GM11168 (cell line): ENCODE results near the gene GFRA1.

Experiments used
- in situ Hi-C: fragments of 300-500 bp; cut with MboI; formaldehyde crosslinking; loops from one replicate; pipeline ENCODE4 v1.12.0; 2022; ENCODE audit warnings: low sequenced_read_pairs; ENCODE audit not compliant: unreplicated experiment

The GFRA1 gene

DNA sequence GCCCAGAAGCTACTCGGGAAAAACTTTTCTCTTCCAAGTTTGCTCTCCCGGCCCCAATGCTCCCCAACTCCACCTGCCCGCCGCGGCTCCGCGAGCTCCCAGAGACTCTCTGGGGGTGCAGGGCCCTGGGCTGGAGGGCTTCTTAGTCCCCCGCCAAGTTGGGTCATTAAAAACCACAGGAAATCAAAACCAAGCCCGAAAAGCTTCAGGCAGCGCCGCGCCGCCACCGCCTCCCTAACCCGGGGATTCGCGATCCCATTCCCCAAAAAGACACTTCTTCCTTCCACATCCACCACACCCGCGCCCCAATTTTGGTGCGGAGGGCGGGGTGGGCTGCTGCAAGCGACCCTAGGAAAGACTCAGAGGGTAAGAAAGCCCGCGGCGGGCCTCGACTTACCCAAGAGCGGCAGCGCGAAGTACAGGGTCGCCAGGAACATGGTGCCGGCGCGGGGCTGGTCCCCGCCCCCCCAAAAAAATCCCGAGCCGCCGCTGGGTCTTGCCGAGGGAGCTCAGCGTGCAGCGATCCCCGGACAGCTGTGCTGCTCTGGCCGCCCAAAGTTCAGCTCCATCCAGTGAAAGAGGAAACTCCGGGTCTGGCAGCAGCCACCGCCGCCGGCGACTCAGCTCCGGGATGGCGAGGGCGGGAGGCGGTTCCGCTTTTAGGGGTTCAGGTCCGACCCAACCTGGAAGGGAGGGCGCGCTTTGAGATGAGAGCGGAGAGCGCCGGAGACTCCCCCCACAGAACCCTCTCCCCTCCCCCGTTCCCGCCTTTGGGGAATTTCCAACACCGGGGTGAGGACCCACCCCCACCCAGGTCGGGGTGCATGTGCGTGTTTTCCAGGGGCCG, 1.2 kb downstream of the GFRA1 start:
- in situ Hi-C loops: no loop called here

DNA sequence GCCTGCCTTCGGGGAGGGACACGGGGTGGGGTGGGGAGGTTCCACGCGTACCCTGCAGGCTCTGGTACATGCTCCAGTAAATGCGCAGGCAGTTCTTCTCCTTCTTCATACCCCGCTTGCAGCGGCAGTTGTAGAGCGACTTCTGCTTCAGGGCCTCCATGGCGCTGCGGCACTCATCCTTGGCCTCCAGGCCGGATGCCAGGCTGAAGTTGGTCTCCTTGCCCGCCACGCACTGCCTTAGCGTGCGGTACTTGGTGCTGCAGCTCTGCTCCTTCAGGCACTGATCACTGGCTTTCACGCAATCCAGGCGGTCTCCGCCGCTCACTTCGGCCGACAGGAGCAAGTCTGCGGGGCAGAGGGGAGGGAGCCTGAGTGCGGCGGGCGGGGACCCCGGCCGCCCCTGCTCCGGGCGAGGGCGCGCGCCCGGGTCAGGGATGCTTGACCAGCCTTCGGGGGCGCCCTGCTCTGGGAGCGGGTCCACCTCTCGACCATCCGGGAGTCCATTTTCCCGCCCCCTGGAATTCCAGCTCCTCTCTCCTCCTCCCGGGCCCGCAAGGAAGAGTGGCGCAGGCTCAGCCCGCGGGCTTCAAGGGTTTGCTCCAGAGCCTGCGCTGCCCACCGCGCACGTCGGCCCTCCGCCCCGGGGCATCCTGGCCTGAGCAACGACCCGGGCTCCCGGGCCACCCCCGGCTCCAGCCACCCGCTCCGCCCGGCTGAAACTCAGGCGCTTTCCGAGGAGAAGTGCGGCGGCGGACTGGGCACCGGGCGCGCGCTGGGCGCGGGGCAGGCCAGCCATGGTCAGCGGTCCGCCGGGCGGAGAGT, 2.0 kb downstream of the GFRA1 start:
- in situ Hi-C loops: no loop called here

DNA sequence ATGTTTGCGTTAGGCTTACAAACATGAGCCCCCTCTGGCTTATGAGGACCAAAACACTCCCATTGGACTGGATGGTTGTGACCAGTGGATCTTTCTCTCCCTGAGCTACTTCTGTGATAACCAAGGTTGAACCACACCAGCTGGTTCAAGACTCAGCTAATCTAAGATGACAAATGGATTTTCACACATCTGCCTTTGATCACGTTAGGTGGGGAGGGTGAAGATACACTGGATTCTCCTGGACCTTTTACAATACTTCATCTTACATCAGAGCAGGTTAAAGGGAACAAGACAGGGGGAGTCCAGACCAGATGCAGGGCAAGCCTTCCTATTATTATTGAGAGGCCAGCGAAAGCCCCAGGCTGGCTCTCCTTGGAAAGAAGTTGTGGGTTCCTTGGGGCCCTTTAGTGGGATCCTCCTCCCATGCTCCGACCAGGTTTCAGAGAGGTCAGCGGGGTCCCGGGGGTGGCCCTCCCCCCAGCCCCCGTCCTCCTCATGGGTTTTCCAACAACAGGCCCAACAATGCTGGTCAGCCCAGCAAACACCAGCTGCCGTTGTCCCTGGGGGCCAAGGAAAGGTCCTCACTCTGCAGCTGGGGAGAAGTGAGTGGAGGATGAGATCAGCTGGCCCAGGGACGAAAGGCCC, 2.8 kb downstream of the GFRA1 start:
- in situ Hi-C loops: no loop called here

DNA sequence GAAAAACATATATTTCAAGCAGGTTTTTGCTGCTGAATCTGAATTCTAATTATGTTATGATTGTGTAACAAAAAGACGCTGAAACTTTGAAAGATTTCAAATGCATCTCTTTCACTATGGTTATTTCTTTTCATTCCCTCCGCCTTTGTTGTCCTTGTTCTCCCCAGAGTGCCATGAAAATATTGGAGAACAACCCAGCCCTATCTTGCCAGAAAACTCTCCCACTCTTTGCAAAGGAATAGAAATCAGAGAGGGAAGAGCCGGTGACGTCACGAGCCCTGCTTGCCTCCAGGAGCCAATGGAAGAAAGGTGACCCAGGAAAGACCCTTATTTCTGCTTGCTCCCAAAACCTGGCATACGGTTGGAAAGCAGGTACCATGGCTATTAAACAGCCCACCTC, 3.4 kb downstream of the GFRA1 start:
- in situ Hi-C loops: no loop called here

GRCh38 chr10:116268976-116269375, 4.0 kb downstream of the GFRA1 start:
- in situ Hi-C loops: no loop called here

- in situ Hi-C loops: no loop called here
Measured at GRCh38 chr10:116265686-116266085, 7.3 kb downstream of the GFRA1 start.

- in situ Hi-C loops: no loop called here
Measured at GRCh38 chr10:116263870-116264655, 8.9 kb downstream of the GFRA1 start.

DNA sequence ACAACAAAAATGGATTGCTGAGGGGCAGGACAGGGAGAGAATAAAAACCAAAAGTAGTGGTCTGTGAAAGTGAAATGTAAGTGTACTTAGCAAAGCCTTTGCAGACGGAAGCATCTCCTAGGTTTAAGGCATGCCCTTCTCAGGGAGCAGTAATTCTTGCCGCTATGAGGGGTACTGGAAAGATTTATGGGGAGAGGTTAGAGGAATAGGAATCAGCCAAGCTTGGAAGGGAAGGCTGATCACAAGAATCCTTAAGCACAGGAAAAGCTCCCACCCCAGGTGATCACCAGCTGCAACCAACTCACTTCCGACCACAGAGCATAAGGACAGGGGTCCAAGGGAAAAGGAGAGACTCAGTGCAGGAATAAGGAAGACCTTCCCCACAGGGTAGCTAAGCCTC, 10.3 kb downstream of the GFRA1 start:
- in situ Hi-C loops: no loop called here

- in situ Hi-C loops: no loop called here
Measured at GRCh38 chr10:116260599-116260998, 12.4 kb downstream of the GFRA1 start.

- in situ Hi-C loops: no loop called here
Measured at GRCh38 chr10:116259638-116260037, 13.4 kb downstream of the GFRA1 start.

DNA sequence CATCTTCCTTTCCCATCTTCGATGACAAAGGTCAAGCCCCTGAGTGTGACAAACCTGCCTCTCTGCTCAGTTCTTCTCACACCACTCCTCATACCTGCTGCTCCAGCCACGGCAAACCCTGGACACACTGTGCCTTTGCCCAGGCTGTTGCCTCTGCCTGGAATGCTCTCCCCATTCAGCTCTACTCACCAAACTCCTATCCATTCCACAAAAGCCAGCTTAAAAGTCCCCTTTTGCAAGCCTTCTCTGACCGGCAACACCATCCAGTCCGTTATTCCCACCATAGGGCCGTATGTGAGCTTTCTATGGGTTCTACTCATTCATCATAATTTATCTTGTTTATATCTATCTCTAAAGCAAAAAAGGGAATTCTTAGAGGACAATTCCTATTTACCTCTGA, 15.2 kb downstream of the GFRA1 start:
- in situ Hi-C loops: no loop called here

GRCh38 chr10:116256752-116257259, 16.2 kb downstream of the GFRA1 start:
- in situ Hi-C loops: no loop called here

DNA sequence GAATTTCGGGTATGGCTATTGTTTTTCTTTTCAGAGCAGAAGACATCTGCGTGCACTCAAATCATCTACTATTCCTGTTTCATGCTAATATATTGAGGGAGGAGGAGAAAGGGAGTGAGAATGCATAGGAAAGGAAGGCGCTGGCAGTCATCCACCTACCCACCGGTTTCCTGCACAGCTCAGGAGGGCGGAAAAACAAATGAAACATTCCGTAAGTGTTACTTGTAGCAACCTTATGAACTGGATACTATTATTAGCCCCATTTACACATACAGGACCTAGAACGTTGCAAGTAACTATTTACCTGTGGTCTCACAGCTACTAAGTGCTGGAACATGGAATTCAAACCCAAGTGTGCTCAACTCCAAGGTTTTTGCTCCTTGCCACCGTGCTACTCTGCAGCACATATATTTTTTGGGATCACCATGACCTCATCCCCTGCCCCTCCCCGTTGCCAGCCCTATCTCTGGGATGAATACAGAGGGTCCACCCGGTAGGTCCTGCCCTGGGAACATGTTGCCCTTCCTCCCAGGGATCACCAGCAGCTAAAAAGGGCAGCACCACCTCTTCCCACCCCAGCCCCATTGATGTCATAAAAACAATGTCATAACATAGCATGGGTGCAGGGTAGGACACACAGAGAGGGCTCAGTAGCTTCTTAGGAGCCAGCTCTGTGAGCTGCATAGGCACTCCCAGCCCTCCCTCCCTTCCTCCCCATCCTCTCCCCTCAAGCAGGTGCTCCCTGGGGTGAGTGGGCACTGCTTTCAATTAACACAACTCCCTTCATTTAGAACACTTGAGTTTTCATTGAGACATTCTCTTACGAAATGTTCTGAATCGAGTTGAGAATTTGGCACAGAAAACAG, 16.9 kb downstream of the GFRA1 start:
- in situ Hi-C loops: no loop called here

- in situ Hi-C loops: no loop called here
Measured at GRCh38 chr10:116254422-116255155, 18.4 kb downstream of the GFRA1 start.

DNA sequence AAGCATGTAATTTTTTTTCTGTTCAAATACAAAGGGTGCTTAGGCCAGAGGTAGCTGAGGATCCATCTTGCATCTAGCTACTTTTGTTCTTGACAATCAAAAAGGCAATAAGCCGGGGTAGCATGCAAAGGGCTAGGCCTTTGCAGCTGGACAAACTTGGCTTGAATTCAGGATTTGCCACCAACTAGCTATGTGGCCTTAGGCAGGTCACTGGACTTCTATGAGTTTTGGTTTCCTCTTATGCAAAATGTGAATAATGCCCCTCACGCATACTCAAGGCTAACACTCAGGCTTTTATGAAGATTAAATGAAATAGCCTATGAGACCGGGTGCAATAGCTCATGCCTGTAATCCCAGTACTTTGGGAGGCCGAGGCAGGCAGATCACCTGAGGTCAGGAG, 19.3 kb downstream of the GFRA1 start:
- in situ Hi-C loops: no loop called here

- in situ Hi-C loops: no loop called here
Measured at GRCh38 chr10:116251602-116252395, 21.2 kb downstream of the GFRA1 start.

GRCh38 chr10:116247691-116248090, 25.3 kb downstream of the GFRA1 start:
- in situ Hi-C loops: no loop called here

GRCh38 chr10:116246263-116246662, 26.7 kb downstream of the GFRA1 start:
- in situ Hi-C loops: no loop called here
